NB4 (cell line): ENCODE data around the gene ZCCHC2.

Experiments used
- DNase-seq: peaks from one replicate; pipeline ENCODE4 v3.0.0; 2010; ENCODE audit warnings: low read depth
- H3K4me3 ChIP-seq: one replicate; pipeline ENCODE4 v1.5.1; 2011; ENCODE audit warnings: mild to moderate bottlenecking, low read depth, low read length, moderate library complexity
- CTCF ChIP-seq: IDR thresholded peaks from one replicate; pipeline ENCODE4 v1.5.1; 2012; ENCODE audit warnings: low read depth, low read length
- MAX ChIP-seq: IDR thresholded peaks from 2 replicates; pipeline ENCODE4 v1.6.1; 2011; ENCODE audit warnings: low read depth, low read length
- MYC ChIP-seq: IDR thresholded peaks from 2 replicates; pipeline ENCODE4 v1.6.1; 2011; ENCODE audit warnings: low read depth, low read length
- POLR2A ChIP-seq: IDR thresholded peaks from 2 replicates; pipeline ENCODE4 v1.6.1; 2011; ENCODE audit warnings: mild to moderate bottlenecking; ENCODE audit not compliant: insufficient read length; ENCODE audit errors: extremely low read depth

Gene ZCCHC2

GRCh38 chr18:62531078-62531477 lies 8.3 kb downstream of the ZCCHC2 start:
- no peak for DNase-seq
- TF ChIP-seq POLR2A (no peak), CTCF (no peak), MYC (no peak), MAX (no peak)
- H3K4me3 ChIP-seq = no peak overlapping the region

- no peak for TF ChIP-seq CTCF
- no peak for TF ChIP-seq POLR2A
- TF ChIP-seq MAX = no peak
- TF ChIP-seq MYC = no peak
- DNase-seq = no peak
- H3K4me3 ChIP-seq = no peak overlapping the region
Measured at GRCh38 chr18:62531931-62532330, 9.1 kb downstream of the ZCCHC2 start.

- no peak for DNase-seq
- TF ChIP-seq CTCF (no peak), MAX (no peak), MYC (no peak), POLR2A (no peak)
- no peak overlapping the region for H3K4me3 ChIP-seq
Measured at GRCh38 chr18:62536005-62536404, 13.2 kb downstream of the ZCCHC2 start.

- no peak for DNase-seq
- no peak overlapping the region for H3K4me3 ChIP-seq
- TF ChIP-seq POLR2A = no peak
- TF ChIP-seq MYC = no peak
- no peak for TF ChIP-seq MAX
- no peak for TF ChIP-seq CTCF
Measured at GRCh38 chr18:62537042-62537894, 14.4 kb downstream of the ZCCHC2 start.

- H3K4me3 ChIP-seq = no peak overlapping the region
- TF ChIP-seq MAX = no peak
- TF ChIP-seq MYC = no peak
- no peak for TF ChIP-seq CTCF
- no peak for TF ChIP-seq POLR2A
- no peak for DNase-seq
Measured at GRCh38 chr18:62537946-62538345, 15.1 kb downstream of the ZCCHC2 start.

GRCh38 chr18:62538881-62539280 lies 16.1 kb downstream of the ZCCHC2 start:
- no peak for DNase-seq
- TF ChIP-seq POLR2A (no peak), CTCF (no peak), MAX (no peak), MYC (no peak)
- H3K4me3 ChIP-seq = no peak overlapping the region
